CD4-positive, alpha-beta T cell treated with Interleukin-17A for 1 hour (primary cell): ENCODE data around the gene EXOC6B.

Source experiments
- DNase-seq: peaks from one replicate; pipeline ENCODE4 v3.0.0-alpha.2; 2020

The EXOC6B gene

DNA sequence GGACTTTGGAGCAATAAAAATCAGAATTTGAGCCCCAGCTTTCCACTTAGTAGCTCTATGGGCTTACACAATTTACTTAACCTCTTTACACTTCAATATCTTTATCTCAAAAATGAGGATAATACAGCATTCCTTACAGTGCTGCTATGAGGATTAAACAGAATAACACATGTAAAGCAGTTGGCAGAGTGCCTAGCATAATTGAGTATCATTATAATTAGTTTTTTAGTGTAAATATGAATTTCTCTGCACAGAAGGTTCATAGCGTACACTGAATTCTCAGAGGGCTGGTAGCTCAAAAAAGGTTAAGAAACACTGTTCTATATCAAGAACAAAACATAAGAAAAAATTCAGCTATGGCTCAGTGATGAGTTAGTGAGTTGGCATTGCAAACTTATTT is 487.8 kb downstream of the EXOC6B start:
- no peak for DNase-seq

DNA sequence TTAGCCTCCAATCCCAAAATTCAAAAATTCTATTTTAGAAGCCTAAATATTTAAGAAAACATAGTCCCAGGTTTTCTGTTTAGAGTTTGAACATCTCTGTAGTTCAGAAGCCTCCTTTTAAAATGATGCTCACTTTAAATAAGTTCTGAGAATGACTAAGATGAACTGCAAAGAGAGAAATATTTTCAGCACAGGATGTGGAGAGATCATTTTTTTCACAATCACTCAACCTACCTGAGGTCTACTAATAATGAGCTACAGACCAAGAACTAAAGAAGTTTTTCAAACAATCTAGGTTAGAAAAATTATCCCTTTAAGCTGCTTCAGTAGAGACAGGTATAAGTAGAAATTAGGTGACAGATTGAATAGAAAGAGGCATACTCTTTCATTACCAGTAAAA is 493.1 kb downstream of the EXOC6B start:
- DNase-seq: no peak

GRCh38 chr2:72330652-72331051 is 495.2 kb downstream of the EXOC6B start:
- DNase-seq: no peak

- no peak for DNase-seq
These were observed 499.1 kb downstream of the EXOC6B start for GRCh38 chr2:72326759-72327158.

DNA sequence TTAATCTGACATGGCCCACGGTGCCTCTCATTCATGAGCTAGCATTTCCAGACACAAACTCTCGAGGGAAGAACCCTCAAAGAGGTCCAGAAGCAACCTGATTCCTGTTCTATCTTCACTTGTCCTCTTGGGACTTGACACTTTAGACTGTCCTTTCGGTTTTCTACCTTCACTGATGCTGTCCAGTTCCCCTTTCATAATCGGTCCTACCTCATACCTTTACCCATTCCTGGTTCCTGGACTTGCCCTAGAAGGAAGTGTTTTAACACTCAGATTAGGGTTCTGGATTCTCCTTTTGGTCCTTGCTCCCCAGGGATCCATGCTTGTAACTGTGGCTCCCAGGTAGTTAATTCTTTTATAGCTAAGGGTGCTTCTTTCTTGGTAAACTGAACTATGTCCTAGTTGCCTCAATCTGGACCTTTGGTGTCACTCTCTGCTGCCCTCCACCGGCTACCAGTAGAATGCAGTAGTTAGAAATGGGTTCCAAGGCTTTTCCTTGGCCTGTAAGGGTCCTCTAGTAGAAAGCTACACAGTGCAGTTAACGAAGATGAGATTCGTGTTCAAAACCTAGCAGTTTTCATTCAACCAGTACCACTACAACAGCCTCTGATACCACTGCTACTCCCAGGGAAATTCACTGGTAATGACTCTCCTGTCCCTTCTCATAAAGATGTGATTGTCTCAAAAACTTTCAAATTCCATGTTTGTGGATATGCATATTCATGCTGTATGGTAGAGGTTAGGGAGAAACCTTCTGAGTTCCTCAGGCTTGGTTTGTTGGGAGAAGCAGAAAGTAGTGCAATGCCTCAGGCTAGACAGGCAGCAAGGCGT is 500.0 kb downstream of the EXOC6B start:
- no peak for DNase-seq

- no peak for DNase-seq
These were observed 509.1 kb downstream of the EXOC6B start for GRCh38 chr2:72316774-72317173.

DNA sequence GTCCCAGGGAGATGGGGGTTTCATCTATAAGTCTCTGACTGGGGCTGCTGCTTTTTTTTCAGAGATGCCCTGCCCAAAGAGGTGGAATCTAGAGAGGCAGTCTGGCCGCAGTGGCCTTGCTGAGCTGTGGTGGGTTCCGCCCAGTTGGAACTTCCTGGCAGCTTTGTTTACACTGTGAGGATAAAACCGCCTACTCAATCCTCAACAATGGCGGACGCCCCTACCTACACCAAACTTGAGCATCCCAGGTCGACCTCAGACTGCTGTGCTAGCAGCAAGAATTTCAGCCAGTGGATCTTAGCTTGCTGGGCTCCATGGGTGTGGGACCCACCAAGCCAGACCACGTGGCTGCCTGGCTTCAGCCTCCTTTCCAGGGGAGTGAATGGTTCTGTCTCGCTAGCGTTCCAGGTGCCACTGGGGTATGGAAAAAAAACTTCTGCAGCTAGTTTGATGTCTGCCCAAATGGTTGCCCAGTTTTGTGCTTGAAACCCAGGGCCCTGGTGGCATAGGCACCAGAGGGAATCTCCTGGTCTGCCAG is 525.6 kb downstream of the EXOC6B start:
- DNase-seq: no peak

DNA sequence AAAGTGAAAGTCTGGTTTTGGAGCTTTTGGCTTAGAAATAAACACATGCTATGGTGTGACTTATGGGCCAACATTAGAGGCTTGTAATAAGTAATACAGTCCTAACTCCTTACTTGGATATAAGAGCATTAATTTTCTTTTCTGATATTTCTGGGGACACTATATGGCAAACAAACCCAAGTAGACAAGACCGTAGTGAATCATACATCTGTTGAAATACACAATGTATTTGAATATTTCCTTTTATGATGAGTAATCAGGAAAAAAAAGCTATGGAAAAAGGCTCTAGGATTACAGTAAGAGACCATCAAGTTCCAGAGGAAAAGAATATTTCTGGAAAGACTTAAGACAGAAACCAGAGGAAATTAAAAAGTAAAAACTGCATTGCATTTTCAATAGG is 532.2 kb downstream of the EXOC6B start:
- no peak for DNase-seq

DNA sequence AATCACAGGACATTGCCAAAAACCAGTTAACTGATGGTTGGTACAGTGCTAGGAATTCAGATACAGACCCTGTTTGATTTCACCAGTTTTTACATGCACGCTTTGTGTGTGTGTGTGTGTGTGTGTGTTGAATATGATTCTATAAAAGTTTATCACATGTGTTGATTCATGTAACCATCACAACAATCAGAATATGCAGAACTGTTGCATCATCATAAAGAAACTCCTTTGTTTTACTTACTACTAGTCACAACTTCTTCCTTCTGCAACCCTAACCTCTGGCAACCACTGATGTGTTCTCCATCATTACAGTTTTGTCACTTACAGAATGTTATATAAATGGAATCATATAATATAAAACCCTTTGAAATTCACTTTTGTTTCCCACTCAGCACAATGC is 533.4 kb downstream of the EXOC6B start:
- DNase-seq: no peak

DNA sequence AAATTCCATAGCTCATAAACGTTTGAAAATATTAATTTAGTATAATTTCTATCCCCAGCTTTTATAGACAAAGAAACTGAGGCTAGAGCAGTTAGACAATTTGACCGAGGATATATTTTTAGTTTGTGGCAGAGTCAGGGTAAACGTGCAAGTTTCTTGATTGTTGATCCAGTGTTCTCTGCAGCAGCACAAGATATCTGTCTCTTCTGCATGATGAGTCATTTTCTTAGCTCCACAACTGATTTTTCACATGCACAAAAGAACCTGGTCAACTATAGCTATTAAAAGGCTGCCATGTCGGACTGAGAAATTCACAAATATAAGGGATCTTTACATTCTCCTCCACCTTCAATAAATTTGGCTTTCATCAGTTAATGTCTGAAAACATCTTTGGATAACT is 534.8 kb downstream of the EXOC6B start:
- no peak for DNase-seq

DNA sequence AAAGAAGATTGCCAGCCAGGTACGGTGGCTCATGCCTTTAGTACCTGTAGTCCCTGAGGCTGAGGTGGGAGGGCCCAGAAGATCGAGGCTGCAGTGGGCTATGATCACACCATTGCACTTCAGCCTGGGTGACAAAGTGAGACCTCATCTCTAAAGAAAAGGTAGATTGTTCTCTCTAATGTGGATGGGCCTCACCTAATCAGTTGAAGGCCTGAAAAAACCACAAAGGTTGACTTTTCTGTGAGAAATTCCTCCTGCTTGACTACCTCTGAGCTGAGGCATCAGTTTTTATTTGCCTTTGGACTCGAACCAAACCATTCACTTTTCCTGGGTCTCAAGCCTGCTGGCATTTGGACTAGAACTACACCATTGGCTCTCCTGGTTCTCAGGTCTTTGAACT is 536.1 kb downstream of the EXOC6B start:
- no peak for DNase-seq

DNA sequence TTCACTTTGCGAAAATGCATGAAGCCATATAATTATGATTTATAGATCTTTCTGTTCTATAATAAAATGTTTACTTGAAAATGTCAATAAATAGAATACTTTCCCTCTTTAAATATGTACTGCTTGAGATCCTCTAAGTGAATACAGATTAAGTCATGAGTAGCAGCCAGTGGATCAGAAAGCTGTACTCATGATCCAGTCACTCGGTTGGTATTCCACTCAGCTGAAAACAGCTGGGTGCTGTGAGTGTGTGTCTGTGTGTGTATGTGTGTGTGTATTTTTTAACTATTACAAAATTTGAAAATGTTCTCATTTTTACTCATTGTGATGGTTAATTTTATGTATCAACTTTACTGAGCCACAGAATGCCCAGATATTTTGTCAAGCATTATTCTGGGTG is 536.5 kb downstream of the EXOC6B start:
- no peak for DNase-seq

- DNase-seq: no peak
These were observed 547.8 kb downstream of the EXOC6B start for GRCh38 chr2:72278046-72278445.

GRCh38 chr2:72276876-72277275 is 549.0 kb downstream of the EXOC6B start:
- DNase-seq: no peak

DNA sequence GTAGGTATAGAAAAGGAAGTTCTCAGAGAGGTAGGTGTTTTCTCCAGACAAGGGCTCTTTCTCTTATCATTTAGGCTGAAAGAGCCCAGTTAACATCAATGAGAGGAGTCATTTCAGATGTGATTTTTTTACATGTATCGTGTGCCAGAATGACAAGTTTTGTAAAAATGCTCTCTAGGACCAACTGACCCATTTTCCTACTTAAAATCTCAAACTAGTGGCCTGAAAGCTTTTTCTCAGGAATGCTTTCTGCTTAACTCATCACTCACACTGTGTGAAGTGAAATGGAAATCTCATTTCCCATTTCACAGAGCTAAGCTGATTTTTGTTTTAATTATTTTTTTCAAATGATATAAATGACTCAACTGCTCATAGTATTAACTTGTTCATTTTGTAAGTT is 549.5 kb downstream of the EXOC6B start:
- DNase-seq: no peak

DNA sequence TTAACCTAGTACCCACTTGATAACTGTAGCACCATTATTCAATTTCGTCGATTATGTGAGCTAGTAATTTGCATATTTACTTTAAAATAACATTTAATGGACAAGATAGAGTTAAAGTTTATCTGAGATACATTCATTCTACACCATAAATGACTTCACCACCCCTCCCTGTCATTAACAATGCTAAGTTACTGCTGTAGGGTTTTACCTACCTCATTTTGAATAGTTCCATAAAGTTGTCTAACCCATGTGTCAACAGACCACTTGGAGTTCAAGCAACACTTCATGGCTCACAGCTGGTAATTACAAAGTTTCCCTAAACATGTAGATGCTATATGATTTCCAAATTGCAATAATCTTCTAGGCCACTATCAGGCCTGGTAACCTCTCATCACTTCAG is 550.7 kb downstream of the EXOC6B start:
- no peak for DNase-seq

DNA sequence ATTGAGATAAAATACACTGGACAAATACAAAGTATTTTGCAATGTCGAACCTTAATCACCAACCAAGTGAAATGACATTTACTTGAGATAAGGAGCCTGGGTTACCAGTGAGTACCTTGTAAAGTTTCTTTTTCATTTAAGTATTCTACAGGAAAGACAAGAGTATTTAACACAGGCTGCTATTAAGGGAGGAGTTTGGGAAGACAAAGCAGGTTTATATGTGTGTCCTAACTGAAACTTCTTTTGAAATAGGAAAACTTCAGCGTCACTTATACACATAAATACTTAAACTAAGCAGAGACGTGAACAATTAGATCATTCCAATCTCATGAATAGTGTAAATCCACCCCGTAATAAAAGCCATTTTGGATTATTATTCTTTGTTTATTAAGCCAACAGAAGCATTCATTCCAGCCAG is 551.4 kb downstream of the EXOC6B start:
- DNase-seq: no peak

DNA sequence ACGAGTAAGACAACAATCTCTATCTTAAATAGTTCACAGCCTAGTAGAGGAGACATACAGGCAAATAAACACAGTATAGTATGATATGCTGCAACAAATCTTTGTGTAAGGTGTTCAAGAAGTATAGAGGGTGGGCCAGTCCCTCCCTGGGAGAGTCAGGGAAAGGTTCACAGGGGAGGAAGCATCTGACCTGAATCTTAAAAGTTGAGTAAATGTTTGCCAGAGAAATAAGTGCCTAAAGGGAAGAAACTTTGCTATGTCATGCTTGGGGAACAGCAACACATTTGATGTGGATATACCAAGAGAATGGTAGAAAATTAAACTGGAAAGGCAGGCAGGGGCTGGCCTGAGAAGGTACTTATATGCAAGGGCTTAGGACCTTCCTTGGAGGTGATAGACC is 552.4 kb downstream of the EXOC6B start:
- DNase-seq: no peak

GRCh38 chr2:72271766-72272641 is 553.8 kb downstream of the EXOC6B start:
- DNase-seq: no peak

DNA sequence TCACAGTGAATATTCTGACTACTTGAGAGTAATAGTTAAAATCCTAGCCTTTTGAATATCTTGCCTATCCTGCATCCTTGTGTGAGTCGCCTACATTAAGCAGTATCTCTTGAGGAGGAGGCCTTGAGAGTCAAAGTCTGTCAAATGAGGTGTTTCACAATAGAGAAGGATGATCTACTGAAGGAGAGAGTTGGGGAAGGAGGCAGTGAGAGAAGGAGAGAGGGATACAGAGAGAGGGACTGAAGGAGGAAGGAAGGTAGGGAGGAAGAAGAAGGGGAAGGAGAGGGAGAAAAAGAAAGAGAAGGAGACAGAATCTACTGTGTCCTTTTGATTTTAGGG is 554.6 kb downstream of the EXOC6B start:
- DNase-seq: no peak

DNA sequence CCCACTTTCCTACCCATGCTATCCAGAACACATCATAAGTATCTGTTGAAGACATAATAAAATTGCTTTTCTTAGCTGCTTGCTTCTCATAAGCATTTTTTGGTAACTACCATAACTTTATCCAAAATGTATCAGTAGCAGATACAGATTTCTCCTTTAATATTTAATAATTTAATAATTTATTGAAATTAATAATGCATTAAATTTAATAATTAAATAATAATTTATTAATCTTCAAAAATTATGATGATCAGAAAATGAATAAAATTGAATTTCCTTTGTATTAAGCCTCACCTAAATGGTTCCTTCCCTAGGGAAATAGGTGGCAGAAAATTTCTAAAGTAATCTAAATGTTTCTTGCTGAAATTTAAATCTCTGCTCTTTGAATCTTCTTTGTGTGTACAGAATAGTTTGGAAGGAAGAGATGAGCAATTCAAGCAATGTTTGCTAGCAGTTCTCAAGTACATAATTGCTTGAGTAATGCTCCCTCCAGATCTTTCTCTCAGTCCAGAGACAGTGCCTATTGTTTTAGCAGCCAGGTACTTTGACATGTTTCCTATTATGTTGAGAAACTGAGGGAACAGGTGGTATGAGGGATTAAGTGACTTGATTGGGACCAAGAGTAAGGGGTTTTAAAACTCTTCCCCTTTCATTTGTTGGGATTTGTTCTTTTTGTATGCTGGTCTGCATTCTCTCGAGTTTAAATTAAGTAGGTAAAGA is 555.1 kb downstream of the EXOC6B start:
- DNase-seq: no peak

GRCh38 chr2:72263776-72264060 is 562.1 kb downstream of the EXOC6B start:
- DNase-seq: no peak

DNA sequence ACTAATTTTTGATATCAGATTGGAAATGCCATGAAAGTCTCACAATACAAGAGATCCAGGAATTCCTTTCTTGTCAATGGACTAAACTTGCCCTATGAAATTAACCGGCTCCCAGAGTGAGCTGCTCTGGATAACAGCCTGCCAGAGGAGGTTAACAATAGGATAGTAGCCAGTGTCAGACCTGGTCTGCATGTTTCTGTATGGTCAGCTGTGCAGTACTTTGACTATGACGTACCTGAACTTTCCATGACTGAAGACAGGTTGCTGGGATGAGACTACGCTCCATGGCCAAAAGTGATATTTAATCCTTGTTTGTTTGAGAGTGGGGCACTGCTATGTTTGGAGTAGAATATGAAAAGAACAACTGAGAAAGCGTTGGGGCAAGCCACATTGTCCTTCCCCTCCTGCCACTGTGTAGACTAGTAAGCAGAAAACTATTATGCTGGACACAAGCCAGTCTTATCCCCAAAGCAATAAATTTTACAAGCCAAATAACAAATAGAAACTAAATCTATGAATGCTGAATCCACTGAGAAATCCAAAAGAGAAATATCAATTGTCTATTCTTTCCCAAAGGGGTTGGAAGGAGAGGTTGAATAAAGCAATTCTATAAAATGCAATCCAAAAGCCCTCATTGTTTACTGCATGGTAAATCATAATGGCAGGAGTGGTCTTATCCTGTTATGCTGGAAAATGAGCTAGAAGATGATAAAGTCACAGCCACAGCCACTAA is 562.6 kb downstream of the EXOC6B start:
- DNase-seq: no peak
